HG03060 (cell line): ENCODE measurements around the gene ADAM15.

Source experiments
- ATAC-seq: cut with Tn5 transposase; IDR thresholded peaks from one replicate; pipeline ENCODE4 v1.9.1; 2021; ENCODE audit warnings: low read depth, moderate number of reproducible peaks; ENCODE audit not compliant: unreplicated experiment

Gene ADAM15, protein sequence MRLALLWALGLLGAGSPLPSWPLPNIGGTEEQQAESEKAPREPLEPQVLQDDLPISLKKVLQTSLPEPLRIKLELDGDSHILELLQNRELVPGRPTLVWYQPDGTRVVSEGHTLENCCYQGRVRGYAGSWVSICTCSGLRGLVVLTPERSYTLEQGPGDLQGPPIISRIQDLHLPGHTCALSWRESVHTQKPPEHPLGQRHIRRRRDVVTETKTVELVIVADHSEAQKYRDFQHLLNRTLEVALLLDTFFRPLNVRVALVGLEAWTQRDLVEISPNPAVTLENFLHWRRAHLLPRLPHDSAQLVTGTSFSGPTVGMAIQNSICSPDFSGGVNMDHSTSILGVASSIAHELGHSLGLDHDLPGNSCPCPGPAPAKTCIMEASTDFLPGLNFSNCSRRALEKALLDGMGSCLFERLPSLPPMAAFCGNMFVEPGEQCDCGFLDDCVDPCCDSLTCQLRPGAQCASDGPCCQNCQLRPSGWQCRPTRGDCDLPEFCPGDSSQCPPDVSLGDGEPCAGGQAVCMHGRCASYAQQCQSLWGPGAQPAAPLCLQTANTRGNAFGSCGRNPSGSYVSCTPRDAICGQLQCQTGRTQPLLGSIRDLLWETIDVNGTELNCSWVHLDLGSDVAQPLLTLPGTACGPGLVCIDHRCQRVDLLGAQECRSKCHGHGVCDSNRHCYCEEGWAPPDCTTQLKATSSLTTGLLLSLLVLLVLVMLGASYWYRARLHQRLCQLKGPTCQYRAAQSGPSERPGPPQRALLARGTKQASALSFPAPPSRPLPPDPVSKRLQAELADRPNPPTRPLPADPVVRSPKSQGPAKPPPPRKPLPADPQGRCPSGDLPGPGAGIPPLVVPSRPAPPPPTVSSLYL

DNA sequence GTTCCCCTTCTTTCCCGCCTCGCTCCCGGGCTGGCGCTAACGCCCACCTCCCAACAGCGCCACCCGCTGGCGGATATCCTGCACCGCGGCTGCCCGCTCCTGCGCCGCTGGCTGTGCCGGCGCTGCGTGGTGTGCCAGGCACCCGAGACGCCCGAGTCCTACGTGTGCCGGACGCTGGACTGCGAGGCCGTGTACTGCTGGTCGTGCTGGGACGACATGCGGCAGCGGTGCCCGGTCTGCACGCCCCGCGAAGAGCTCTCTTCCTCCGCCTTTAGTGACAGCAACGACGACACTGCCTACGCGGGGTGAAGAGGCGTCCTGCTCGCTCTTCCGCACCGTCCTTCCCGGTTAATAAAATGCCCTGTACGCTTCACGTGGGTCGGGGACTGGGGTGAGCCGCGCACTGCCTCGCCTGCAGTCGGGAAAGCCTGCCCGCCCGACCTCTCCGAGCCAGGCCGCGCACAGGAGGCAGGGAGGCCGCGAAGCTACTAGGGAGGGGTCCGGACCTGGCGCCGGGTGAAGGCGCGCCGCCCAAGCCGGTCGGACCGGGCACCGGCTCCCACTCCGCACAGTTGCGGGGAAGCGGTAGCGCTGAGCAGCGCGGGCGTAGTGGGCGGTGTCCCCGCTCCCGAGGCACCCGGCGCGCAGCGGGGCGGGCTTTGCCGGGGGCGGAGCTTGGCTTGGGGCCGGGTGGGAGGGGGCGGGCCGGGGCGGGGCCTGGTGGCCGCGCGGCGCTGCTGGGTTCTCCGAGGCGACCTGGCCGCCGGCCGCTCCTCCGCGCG is at the start of gene ADAM15:
Gene ADAM15, plus strand, starts transcription at position 757 of the 782 bp plus-strand sequence. CDS start 71 bp downstream, outside the sequence.
- ATAC-seq, result no peak

DNA sequence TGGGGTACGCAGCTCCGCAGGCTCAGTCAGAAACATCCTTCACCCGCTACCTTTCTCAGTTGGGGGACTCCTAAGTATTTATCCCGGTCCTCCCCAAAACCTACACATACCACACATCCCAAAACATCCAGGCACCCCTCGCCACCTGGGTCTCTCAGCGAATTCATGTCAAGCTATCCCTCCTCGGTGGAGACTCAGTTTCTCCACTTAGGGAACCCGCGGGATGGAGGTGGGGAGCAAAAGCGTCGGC is 49.8 kb upstream of the ADAM15 start:
- no peak for ATAC-seq

DNA sequence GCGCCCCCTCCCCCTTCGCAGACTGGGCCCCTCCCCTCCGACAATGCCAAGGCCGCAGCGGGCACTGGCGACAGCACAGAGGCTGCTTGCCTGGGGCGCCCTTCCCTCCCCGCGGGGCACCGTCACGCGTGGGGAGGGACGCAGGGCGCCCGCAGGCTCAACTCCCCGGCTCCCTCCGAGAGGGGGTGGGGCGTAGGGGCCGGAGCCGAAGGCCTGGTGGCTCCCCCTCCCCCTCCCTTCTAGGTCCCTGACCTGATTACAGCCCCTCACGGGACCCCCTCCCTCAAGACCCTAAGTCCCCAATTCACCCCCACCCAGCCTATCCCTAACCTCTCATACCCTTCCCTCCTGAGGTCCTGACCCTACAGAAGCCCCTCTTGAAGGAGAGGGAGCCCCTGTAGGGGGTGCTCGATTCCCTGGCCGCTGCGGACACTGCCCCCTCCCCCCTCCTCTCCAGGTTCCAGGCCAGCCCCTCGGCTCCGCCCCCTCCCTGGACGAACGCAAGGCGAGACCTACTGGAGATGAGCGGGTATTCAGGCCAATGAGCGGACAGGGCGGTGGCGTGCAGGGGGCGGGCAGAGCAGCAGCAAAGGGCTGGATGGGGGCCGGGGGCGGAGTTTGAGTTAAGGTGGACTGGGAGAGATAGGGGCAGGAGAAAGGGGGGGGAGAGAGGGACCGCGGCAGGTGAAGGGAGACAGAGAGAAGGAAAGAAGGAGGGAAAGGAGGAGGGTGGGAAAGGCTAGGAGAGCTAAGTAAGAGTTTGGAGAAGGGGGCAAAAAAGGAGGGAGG is 49.2 kb upstream of the ADAM15 start:
- no peak for ATAC-seq

DNA sequence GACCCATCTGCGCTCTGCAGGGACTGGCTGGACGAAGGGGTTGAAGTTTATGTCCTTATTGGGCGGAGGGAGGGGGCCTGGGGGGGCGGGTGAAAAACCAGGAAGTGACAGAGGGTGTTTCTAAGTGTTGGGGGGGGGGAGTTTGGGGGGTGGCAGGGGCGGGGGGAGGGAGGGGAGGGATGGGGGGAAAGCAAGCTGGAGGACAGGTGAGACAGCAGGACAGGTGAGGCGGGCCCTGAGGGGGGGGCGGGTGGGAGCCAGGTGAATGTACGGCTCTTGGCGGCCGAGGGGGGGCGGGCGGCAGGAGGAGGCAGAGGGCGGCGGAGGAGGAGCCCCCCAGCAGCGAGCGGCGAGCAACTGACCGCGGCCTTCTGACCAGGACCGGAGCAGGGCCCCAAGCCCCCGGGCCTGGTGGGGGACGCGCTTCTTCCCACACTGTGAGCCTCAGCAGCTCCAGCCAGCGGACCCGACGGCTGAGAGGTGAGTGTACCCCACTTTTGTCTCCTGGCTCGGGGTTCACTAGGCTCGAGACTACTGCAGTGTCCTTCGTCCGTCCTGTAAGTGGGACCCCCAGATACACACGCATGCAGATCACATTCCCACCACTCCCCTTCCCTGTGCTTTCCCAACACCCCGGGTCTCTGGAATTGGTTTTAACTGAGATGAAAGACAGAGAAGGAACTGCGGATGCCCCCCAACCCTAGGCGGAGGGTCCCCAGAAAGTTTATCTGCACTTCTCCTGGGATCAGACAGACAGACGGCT is 48.5 kb upstream of the ADAM15 start, which contains the start of gene ZBTB7B:
Gene ZBTB7B, plus strand, starts transcription at position 339 of the 763 bp plus-strand sequence. CDS start 11,859 bp downstream, outside the sequence.
- no peak for ATAC-seq

DNA sequence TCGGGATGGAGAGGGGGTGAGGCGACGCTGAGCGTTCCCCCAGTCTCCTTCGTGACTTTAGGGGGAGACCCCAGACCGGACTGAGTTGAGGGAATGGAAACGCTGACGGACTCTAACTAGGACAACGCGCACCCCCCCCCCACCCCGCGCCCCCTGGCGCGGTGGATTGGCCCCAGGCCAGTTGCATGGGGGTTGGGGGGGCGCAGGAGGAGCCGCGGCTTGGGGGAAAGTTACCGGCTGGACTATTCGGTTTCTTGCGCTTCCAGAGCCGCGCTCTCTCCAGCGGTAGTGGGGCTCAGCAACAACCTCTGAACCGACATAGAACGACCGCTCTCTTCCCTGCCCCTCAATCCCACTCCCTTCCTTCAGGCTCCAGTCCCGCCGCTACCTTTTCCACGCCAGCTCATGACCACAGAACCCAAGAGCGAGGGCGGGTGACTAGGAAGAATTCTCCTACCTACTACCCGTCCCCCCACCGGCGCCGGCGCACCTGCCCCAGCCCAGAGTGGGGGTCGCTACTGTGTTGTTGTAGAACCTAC is 47.8 kb upstream of the ADAM15 start:
- no peak for ATAC-seq

DNA sequence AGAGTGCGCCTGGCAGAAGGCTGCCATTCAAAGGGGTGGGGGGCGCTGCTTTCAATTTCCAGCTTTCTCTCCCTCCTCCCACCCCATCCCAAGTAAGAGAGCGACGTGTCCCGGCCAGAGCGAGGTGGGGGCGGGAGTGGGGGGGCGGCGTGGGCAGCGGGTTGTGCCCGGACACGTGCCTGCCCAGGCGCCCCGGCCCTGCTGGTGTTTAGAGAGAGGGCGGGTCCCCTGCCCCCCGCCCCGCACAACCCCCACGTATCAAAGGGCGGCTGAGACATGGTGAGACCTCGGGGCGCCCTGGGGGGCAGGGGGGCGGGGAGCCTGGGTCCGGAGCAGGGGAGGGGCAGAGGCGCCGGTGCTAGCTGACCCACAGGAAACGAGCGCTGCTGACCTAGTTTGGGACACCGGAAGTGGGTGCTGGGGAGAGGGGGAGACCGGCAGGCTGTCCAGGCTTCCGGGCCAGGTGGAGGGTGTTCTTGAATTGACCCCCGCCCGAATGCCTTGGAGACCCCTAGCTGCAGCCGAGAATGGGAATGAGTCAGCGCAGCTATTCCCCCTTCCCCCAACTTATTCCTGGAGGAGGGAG is 47.3 kb upstream of the ADAM15 start:
- ATAC-seq, result no peak

DNA sequence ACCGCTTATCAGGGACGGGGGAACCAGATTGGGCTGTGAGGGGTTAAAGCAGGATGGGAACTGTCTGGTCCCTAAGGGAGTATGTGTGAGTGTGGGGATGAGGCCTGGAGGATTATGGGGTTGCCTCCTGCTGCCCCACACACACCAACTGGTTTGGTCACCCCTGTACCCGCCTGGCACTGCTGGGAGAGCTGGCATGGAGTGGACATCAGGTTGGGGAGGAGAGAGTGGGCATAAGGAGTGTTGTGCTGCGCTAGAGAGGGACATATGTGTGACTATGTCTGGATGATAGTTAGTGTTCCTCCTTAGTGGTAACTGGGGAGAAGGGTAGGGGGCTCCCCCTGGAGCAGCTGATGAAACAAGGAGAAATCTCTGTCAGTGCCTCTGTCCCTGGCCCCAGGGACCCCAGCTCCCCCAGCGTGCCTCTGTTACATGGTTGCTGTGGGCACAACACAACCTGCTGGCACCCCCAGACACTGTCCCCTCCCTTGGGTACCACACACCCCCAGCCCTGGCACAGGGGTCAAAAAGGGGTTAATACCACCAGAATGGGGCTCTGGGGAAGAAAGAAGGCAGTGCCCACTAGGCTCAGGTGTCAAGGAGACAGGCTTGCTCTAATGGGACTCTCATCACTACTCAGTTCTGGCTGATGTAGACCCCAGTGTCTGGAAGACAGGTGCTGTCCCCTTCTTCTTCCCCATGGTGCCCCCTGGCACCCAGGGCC is 46.6 kb upstream of the ADAM15 start:
- no peak for ATAC-seq

DNA sequence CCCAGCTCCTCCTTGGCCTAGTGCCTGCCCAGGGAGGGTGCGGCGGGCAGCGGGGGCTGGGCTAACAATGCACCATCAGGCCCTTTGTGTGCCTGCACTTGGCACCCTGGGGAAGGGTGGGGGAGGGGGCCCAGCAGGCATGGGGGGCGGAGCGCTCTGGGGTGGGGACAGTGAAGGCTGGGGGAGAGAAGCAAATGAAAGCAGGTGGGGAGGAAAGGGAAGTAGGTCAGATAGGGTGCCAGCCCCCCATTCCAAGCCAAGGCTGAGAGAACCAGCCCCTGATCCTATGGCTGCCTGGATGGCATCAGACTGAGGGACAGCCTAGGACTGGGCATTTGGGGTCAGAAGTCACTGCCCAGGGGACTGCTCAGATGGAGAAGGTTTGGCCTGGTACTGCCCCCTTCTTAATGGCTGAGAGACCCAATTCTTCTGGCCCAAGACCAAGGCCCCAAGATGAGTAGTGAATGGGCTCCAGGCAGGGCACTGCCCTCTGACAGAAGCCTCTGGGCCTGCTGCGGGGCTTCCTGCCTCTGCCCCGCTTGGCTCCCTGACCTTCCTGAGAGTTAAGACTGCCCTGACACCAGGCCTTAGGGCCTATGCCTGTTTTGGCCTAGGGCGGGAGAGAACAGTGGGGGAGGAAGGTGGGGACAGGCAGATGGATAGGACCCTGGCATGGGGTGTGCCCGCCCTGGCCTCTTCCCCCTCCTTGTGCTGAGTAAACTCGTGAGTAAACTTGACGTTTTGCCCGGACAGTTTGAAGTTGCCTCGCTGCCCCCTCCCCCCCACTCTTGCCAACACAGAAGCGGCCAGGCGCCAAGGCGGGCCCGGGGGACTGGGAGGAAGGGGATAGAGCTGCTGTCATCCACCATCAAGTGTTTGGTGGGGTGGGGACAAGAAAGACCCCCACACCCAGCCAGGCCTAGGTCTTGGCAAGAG is 45.8 kb upstream of the ADAM15 start:
- ATAC-seq, result no peak

DNA sequence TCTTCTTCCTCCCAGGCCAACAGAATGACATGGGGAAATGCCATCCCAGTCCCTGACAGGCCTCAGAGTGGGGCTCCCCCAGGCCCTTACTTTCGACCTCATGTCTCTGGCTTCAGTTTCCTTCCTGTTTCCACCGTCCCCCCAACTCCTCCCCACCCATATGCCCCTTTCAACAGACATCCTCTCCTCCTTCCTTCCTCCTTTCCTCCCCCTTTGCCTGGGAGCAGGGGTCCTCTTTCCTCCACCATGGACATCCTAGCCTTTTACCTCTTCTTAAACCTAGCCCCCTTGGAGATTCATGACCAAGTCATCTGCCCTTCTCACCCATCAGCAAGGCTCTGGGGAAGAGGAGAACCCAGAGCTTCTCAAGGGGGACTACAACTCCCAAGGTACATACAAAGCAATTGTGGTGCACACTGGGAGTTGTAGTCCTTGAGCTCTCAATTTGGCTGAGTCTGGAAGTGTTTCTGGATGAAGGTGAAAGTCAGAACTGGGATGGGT is 44.5 kb upstream of the ADAM15 start:
- no peak for ATAC-seq

DNA sequence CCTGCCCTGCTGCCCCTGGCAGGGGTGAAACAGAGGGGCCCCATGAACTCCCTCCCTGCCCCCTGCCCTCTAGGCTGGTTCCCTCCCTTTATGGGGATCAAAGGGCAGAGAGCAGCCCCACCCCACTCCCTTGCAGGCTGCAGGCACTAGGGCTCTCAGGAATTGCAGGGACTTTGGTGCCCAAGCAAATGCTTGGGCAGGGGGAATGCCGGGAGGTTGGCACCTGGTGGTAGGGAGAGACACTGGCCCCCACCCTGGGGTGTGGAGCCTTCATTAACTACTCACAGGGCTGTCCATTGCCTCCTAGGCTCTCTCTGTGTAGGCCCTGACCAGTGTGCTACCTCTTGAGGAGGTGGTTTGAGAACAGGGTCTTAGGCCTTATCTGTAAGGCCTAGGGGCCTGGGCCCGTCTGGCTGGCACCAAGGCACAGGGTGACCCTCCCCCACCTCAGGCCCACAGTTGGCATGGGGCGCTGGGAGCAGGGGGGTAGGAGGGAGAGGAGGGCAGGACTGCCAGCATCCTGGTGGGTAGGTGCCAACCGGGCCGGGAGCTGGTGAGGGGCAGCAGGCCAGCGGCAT is 43.8 kb upstream of the ADAM15 start:
- ATAC-seq, result no peak

DNA sequence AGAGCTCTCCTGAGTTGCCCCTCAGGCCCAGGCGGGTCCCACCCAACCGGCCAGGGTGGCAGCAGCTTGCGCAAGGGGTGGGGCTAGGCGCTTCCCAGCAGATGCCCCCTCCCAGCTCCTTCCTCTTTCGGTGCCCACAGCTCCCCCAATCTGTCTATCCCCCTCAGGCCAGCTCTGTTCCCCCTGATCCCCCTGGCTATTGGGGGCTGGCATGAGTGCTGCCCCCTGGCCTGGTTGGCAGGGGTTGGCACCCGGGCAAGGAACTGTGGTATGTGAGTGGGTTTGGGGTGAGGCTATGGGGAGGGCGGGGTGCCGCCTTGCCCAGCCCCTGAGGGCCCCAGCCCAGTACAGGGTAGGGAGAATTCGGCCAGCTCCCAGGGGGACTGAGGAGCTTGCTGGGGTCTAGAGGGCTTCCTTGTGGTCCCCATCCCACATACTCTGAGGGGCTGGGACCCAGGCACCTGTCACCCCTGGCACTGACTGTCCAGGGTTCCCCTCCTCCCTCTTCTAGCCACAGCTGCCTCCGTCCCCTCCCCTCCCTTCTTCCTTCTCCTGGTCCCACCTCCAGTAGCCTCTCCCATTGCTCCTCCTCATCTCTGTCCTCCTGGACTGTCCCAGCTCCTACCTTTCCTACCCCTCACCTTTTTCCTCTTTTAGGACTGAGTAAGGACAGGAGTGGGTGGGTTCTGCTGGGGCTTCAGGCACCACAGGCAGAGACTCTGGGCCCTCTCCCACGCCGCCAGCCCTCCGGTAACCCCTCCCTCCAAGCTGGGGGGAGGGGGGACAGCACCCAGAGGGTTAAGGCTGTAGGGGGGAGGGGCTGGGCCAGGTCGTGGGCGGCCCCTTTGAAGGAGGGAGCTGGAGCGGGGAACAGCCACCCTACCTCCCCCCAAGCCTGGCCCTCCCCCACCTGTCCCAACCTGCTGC is 42.8 kb upstream of the ADAM15 start:
- no peak for ATAC-seq

DNA sequence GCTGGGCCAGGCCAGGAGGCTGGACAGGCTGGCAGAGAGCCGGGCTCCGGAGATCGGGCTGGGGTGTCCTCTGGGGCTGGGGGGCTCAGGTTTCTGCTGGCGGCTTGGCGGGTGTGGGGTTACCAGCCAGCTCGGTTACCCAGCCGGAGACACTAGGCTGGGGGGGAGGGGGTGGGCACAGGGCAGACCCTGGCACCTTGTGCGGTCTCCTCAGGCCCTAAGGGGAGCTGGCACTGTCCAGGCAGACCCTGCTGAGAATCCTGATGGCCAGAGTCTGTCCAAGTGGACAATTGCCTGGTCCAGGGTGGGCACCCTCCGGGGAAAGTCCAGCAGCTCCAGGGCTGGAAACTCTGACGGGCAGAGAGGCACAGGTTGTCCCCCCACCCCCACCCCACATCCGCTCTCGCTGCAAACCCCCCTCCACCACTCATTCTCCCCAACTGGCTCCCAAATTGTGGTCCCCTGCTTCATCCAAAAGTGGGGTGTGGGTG is 41.9 kb upstream of the ADAM15 start:
- ATAC-seq, result no peak

DNA sequence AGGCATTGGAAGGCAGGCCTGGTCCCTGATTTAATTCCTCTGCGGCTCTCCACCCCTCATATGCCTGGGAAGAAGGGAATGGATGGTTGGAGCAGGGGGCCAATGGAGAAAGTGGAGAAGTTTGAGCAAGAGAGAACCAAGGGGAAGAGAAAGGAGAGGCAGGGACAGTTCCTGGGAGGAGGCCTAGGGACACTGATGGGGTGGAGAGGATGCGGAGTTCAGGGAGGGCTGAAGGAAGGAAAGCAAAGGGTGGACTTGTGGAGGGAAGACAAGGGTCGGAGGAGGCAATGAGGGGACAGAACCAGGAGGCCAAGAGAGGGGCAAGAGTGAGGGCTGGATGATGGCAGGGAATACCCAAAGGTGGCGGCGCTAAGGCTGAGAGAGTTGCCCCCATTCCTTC is 41.4 kb upstream of the ADAM15 start:
- no peak for ATAC-seq

DNA sequence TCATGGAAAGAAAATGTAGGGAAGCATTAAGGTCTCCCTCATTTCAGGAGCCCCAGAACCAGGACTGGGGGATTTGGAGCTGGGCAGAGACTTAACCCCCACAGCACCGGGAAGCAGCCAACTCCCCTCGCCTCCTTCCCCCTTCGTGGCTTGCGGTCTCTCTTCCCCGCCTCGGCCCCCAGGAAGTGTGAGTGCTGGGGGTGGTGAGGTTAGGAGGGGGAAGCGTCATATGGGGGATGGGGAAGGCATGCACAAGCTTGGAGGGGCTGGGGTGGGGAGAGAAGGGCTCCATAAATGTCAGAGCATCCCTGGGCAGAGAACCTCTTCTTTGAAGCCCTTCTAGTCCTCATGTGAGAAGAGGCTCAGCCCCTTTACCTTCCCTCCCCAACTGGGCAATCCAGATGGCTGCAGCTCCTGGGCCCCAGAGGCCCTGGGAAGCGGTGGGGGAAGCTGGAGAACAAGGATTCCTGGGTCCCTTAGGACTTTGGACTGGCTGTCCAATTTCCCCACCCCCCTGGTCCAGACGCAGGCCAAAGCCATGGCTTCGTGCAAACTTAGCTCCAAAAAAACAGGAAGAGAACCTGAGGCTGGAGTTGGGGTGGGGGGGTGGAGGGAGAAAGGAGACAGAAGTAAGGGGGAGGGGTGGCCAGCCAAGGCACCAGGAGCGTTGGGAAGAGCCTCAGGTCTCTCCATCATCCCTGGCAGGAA is 40.8 kb upstream of the ADAM15 start:
- no peak for ATAC-seq

DNA sequence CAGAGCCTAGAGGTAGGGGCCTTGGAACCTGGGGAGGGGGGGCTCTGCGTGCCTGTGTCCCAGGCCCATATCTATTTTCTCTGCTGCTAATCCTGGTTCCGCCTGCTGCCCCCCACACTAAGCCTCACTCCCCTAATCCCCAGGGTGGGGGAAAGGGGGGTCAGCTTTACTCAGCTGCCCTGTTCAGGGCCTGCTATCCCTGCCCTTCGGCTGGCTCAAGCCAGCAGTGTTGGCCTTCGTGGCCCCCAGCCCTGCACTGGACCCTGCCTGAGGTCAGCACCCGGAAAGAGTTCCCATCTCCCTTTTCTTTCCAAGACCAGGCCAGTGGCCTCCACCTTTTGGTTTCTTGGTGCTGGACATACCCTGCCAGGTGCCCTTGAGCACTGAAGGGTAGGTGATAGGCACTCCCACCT is 40.1 kb upstream of the ADAM15 start:
- ATAC-seq, result no peak
